HG03342 (cell line): ENCODE results near the gene MRAS.
"Not testable (repeated sequence)": the region's sequence is repeated elsewhere in the genome, so short reads cannot be mapped to it uniquely, and the experiment has no call there.

Experiments
- ATAC-seq: cut with Tn5 transposase; IDR thresholded peaks from one replicate; pipeline ENCODE4 v1.9.1; 2021; ENCODE audit warnings: mild to moderate bottlenecking, moderate library complexity; ENCODE audit not compliant: unreplicated experiment

Gene MRAS

GRCh38 chr3:138412821-138413551 is 64.6 kb downstream of the MRAS start:
- ATAC-seq, result no peak

DNA sequence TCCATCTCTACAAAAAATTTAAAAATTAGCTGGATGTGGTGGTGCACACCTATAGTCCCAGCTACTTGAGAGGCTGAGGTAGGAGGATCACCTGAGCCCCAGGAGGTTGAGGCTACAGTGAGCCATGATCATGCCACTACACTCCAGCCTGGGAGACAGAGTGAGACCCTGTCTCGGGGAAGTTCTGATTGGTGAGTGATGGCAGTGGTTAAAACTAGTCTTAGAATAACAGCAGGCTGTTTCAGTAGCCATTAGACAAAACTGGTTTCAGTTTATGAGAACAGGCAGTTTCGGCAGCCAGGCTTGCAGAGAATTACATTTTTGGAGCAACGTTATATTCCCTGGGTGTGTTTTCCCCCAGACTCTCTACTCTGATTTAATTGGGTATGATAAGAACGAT is 67.9 kb downstream of the MRAS start:
- not testable (repeated sequence) for ATAC-seq

GRCh38 chr3:138417559-138417982 is 69.2 kb downstream of the MRAS start:
- ATAC-seq, result peak; percentile 90

- no peak for ATAC-seq
Measured at GRCh38 chr3:138418601-138419206, 70.3 kb downstream of the MRAS start.

GRCh38 chr3:138423316-138423715 is 74.9 kb downstream of the MRAS start:
- no peak for ATAC-seq

- ATAC-seq, result no peak
Measured at GRCh38 chr3:138424323-138424722, 75.9 kb downstream of the MRAS start.

DNA sequence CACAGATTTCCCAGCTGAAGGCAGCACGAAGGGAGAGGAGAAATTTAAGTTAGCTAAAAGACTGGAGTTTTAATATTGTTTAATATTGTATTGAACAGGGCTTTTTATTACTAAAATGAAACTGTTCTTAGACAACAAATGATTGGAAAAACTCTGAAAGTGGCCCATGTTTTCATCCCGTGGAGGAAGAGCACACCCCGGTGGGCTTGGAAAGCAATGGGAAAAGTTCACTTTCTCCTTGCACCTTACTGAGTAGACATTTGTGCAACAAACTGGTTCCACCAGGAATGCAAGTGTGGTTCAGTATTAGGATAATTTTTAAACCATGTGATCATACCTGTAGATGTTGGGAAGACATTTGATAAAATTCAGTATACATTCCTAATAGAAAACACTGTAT is 77.8 kb downstream of the MRAS start:
- ATAC-seq, result no peak

- not testable (repeated sequence) for ATAC-seq
Measured at GRCh38 chr3:138426754-138427153, 78.4 kb downstream of the MRAS start.

DNA sequence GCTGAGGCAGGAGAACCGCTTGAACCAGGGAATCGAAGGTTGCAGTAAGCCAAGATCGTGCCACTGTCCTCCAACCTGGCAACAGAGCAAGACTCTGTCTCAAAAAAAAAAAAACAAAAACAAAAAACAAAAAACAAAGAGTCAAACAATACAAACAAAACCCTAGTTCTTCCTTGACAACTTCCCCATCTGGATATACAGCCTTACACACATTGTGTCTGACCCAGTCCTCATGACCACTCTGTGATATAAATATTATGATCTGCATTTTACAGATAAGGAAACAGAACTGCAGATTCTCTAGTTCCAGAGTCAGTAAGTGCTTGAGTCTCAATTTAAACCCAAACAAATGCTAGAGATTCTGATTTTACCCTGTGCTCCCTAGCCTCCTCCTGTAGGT is 81.3 kb downstream of the MRAS start:
- no peak for ATAC-seq

DNA sequence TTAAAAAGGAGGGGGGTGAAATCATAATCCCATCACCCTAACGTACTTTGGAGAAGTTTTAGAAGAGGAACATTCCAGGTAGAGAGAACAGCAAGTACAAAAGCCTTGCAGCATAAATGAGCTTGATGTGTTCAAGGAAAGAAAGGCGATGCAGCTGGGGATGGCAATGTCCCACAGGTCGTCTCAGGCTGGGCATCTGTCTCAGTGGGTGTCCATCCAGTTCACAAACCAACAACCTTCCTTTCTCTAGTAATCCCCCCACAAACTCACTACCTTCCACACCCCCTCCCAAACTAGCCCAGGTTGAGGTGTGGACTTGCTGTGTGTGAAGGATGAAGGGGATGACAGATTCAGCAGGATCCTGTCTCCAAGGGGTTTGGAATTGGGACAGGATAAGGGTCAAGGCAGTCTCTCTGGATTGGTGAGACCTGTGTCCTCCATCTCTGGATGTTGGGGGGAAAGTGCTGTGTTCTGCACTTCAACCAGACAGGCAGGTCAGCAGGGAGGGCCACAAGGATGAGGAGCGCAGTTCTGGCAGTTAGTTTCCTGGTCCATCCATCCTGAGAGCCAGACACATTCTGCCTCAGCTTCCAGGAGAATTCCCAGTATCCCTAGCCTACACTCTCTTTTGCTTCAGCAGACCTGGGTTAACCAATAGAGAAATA is 84.3 kb downstream of the MRAS start:
- ATAC-seq, result no peak

GRCh38 chr3:138433892-138434275 is 85.5 kb downstream of the MRAS start:
- ATAC-seq, result no peak

- peak; percentile 47 for ATAC-seq
Measured at GRCh38 chr3:138434276-138434874, 86.0 kb downstream of the MRAS start, which contains the start of gene ESYT3. Gene ESYT3, plus strand, starts transcription at chr3:138434616. Its CDS starts 183 bp downstream, at chr3:138434799.

DNA sequence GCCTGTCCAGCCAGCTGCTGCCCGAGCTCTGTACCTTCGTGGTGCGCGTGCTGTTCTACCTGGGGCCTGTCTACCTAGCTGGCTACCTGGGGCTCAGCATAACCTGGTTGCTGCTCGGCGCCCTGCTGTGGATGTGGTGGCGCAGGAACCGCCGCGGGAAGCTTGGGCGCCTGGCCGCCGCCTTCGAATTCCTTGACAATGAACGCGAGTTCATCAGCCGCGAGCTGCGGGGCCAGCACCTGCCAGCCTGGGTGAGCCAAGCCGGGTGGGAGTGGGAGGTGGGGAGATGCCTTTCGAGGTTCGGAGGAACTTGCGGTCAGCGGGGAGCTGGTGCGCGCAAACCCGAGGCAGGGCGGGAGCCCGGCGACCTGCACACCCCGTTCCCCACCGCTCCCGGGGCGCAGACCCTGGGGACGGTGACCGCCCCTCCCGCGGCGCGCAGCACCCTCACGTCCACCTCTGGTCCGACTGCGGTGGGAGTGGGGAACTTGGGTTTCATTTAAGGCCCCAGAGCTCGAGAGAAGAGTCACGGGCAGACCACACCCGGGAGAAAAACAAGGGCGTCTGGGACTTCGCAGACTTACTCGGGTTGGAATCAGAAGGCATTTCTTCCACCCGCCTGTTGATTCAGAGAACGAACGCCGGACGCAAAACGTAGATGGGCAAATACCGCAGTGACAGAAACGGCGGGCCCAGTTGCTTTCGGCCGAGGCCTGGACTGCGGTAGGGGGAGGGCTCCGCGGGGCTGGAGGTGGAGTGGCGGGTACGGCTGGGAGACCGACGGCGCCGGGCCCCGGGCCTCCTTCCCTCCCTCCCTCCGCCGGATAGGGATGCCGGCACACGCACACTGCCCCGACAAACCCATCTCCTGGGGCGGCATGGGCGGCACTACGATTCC is 86.7 kb downstream of the MRAS start:
- no peak for ATAC-seq

GRCh38 chr3:138435840-138436239 is 87.5 kb downstream of the MRAS start:
- no peak for ATAC-seq

GRCh38 chr3:138437281-138437680 is 88.9 kb downstream of the MRAS start:
- no peak for ATAC-seq

- ATAC-seq, result no peak
Measured at GRCh38 chr3:138438896-138439295, 90.5 kb downstream of the MRAS start.

GRCh38 chr3:138439646-138440045 is 91.3 kb downstream of the MRAS start:
- ATAC-seq, result no peak

- ATAC-seq, result no peak
Measured at GRCh38 chr3:138440121-138440521, 91.7 kb downstream of the MRAS start.

DNA sequence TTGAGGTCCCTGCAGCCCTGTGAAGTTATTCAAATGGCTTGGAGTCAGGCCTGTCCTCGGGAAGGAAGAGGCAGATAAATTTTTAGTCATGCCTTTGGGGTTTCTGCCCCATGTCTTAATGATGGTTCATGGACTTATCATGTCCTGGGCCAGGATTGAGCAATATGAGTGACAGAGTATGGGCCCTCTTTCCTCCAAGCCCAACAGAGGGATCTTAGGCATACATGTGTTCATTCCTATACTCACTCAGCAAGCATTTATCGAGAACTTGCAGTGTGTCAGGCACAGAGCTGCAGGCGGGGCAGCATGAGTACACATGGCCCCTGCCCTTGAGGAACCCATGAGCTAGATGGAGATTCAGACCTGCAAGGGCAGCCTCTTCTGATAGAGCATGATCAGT is 92.2 kb downstream of the MRAS start:
- no peak for ATAC-seq

GRCh38 chr3:138441256-138441655 is 92.9 kb downstream of the MRAS start:
- ATAC-seq, result no peak

GRCh38 chr3:138441742-138442141 is 93.4 kb downstream of the MRAS start:
- no peak for ATAC-seq
